ENCODE measurements around the gene ABCF2.

- TF ChIP-seq GATA2 (IDR thresholded peaks at IDR 0.05; ENCODE audit: low read depth, low read length): no peak
- TF ChIP-seq GATA3 (IDR thresholded peaks at IDR 0.05; ENCODE audit: low read depth, low read length): no peak
Measured at GRCh38 chr7:151249732-151250072, 22.7 kb upstream of the ABCF2 start.

Measured in SH-SY5Y (cell line).